ENCODE results near the gene PAK1.

PAK1 gene

GRCh38 chr11:77410076-77410827, 63.6 kb downstream of the PAK1 start:
- H3K4me1 ChIP-seq (ENCODE audit: control insufficient read depth in 1 of 2, insufficient read depth in 2 of 2, low read length in 2 of 2), result peaks cover 39 to 50% of the 10 kb centered on the region in 2 donors
- H3K4me3 ChIP-seq (ENCODE audit: low read depth in 1 of 2, low read length in 2 of 2), result peak overlapping the region in 1 of 2 donors; percentile 68
- H3K9me3 ChIP-seq (ENCODE audit: control insufficient read depth in 1 of 2, low read length in 2 of 2), result no peaks in the 10 kb centered on the region
- H3K27me3 ChIP-seq (ENCODE audit: control insufficient read depth in 1 of 2, insufficient read depth in 2 of 2, low read length in 2 of 2), result no peaks in the 10 kb centered on the region
- H3K9ac ChIP-seq (ENCODE audit: low read depth in 1 of 2, low read length in 2 of 2), result no peak overlapping the region
- H3K27ac ChIP-seq (ENCODE audit: low read depth, low read length), result no peak overlapping the region
- no peaks in the 10 kb centered on the region for H3K36me3 ChIP-seq (ENCODE audit: control insufficient read depth in 1 of 2, insufficient read depth in 2 of 2, low read length in 2 of 2)

- H3K4me1 ChIP-seq (ENCODE audit: control insufficient read depth in 1 of 2, insufficient read depth in 2 of 2, low read length in 2 of 2), result peaks cover 39 to 50% of the 10 kb centered on the region in 2 donors
- no peak overlapping the region for H3K27ac ChIP-seq (ENCODE audit: low read depth, low read length)
- H3K9ac ChIP-seq (ENCODE audit: low read depth in 1 of 2, low read length in 2 of 2), result no peak overlapping the region
- H3K9me3 ChIP-seq (ENCODE audit: control insufficient read depth in 1 of 2, low read length in 2 of 2), result no peaks in the 10 kb centered on the region
- no peaks in the 10 kb centered on the region for H3K36me3 ChIP-seq (ENCODE audit: control insufficient read depth in 1 of 2, insufficient read depth in 2 of 2, low read length in 2 of 2)
- no peaks in the 10 kb centered on the region for H3K27me3 ChIP-seq (ENCODE audit: control insufficient read depth in 1 of 2, insufficient read depth in 2 of 2, low read length in 2 of 2)
- H3K4me3 ChIP-seq (ENCODE audit: low read depth in 1 of 2, low read length in 2 of 2), result no peak overlapping the region
Measured at GRCh38 chr11:77409046-77409445, 64.8 kb downstream of the PAK1 start.

GRCh38 chr11:77407613-77408012, 66.3 kb downstream of the PAK1 start:
- Histone ChIP-seq H3K4me1 (ENCODE audit: control insufficient read depth in 1 of 2, insufficient read depth in 2 of 2, low read length in 2 of 2) (peaks cover 39 to 45% of the 10 kb centered on the region in 2 donors), H3K27ac (ENCODE audit: low read depth, low read length) (no peak overlapping the region), H3K27me3 (ENCODE audit: control insufficient read depth in 1 of 2, insufficient read depth in 2 of 2, low read length in 2 of 2) (no peaks in the 10 kb centered on the region), H3K9me3 (ENCODE audit: control insufficient read depth in 1 of 2, low read length in 2 of 2) (no peaks in the 10 kb centered on the region), H3K9ac (ENCODE audit: low read depth in 1 of 2, low read length in 2 of 2) (no peak overlapping the region), H3K36me3 (ENCODE audit: control insufficient read depth in 1 of 2, insufficient read depth in 2 of 2, low read length in 2 of 2) (no peaks in the 10 kb centered on the region), H3K4me3 (ENCODE audit: low read depth in 1 of 2, low read length in 2 of 2) (peak overlapping the region in 1 of 2 donors; percentile 17)

GRCh38 chr11:77406396-77406795, 67.5 kb downstream of the PAK1 start:
- no peak overlapping the region for H3K27ac ChIP-seq (ENCODE audit: low read depth, low read length)
- H3K9ac ChIP-seq (ENCODE audit: low read depth in 1 of 2, low read length in 2 of 2), result no peak overlapping the region
- H3K27me3 ChIP-seq (ENCODE audit: control insufficient read depth in 1 of 2, insufficient read depth in 2 of 2, low read length in 2 of 2), result no peaks in the 10 kb centered on the region
- H3K4me3 ChIP-seq (ENCODE audit: low read depth in 1 of 2, low read length in 2 of 2), result no peak overlapping the region
- no peaks in the 10 kb centered on the region for H3K9me3 ChIP-seq (ENCODE audit: control insufficient read depth in 1 of 2, low read length in 2 of 2)
- no peaks in the 10 kb centered on the region for H3K36me3 ChIP-seq (ENCODE audit: control insufficient read depth in 1 of 2, insufficient read depth in 2 of 2, low read length in 2 of 2)
- H3K4me1 ChIP-seq (ENCODE audit: control insufficient read depth in 1 of 2, insufficient read depth in 2 of 2, low read length in 2 of 2), result peaks cover 35 to 50% of the 10 kb centered on the region in 2 donors

GRCh38 chr11:77403211-77403610, 70.7 kb downstream of the PAK1 start:
- Histone ChIP-seq H3K4me3 (ENCODE audit: low read depth in 1 of 2, low read length in 2 of 2) (no peak overlapping the region), H3K4me1 (ENCODE audit: control insufficient read depth in 1 of 2, insufficient read depth in 2 of 2, low read length in 2 of 2) (peaks cover 21 to 39% of the 10 kb centered on the region in 2 donors), H3K9ac (ENCODE audit: low read depth in 1 of 2, low read length in 2 of 2) (no peak overlapping the region), H3K9me3 (ENCODE audit: control insufficient read depth in 1 of 2, low read length in 2 of 2) (no peaks in the 10 kb centered on the region), H3K27me3 (ENCODE audit: control insufficient read depth in 1 of 2, insufficient read depth in 2 of 2, low read length in 2 of 2) (no peaks in the 10 kb centered on the region), H3K27ac (ENCODE audit: low read depth, low read length) (no peak overlapping the region), H3K36me3 (ENCODE audit: control insufficient read depth in 1 of 2, insufficient read depth in 2 of 2, low read length in 2 of 2) (no peaks in the 10 kb centered on the region)

- Histone ChIP-seq H3K4me1 (ENCODE audit: control insufficient read depth in 1 of 2, insufficient read depth in 2 of 2, low read length in 2 of 2) (peaks cover 18 to 35% of the 10 kb centered on the region in 2 donors), H3K9ac (ENCODE audit: low read depth in 1 of 2, low read length in 2 of 2) (no peak overlapping the region), H3K27ac (ENCODE audit: low read depth, low read length) (no peak overlapping the region), H3K27me3 (ENCODE audit: control insufficient read depth in 1 of 2, insufficient read depth in 2 of 2, low read length in 2 of 2) (no peaks in the 10 kb centered on the region), H3K36me3 (ENCODE audit: control insufficient read depth in 1 of 2, insufficient read depth in 2 of 2, low read length in 2 of 2) (no peaks in the 10 kb centered on the region), H3K9me3 (ENCODE audit: control insufficient read depth in 1 of 2, low read length in 2 of 2) (no peaks in the 10 kb centered on the region), H3K4me3 (ENCODE audit: low read depth in 1 of 2, low read length in 2 of 2) (no peak overlapping the region)
Measured at GRCh38 chr11:77402218-77402556, 71.7 kb downstream of the PAK1 start.

- Histone ChIP-seq H3K9me3 (ENCODE audit: control insufficient read depth in 1 of 2, low read length in 2 of 2) (no peaks in the 10 kb centered on the region), H3K27me3 (ENCODE audit: control insufficient read depth in 1 of 2, insufficient read depth in 2 of 2, low read length in 2 of 2) (no peaks in the 10 kb centered on the region), H3K4me3 (ENCODE audit: low read depth in 1 of 2, low read length in 2 of 2) (no peak overlapping the region), H3K9ac (ENCODE audit: low read depth in 1 of 2, low read length in 2 of 2) (no peak overlapping the region), H3K27ac (ENCODE audit: low read depth, low read length) (no peak overlapping the region), H3K4me1 (ENCODE audit: control insufficient read depth in 1 of 2, insufficient read depth in 2 of 2, low read length in 2 of 2) (peaks cover 21 to 38% of the 10 kb centered on the region in 2 donors), H3K36me3 (ENCODE audit: control insufficient read depth in 1 of 2, insufficient read depth in 2 of 2, low read length in 2 of 2) (no peaks in the 10 kb centered on the region)
Measured at GRCh38 chr11:77401486-77402217, 72.2 kb downstream of the PAK1 start.

- Histone ChIP-seq H3K9me3 (ENCODE audit: control insufficient read depth in 1 of 2, low read length in 2 of 2) (no peaks in the 10 kb centered on the region), H3K27me3 (ENCODE audit: control insufficient read depth in 1 of 2, insufficient read depth in 2 of 2, low read length in 2 of 2) (no peaks in the 10 kb centered on the region), H3K4me1 (ENCODE audit: control insufficient read depth in 1 of 2, insufficient read depth in 2 of 2, low read length in 2 of 2) (peaks cover 29 to 39% of the 10 kb centered on the region in 2 donors), H3K4me3 (ENCODE audit: low read depth in 1 of 2, low read length in 2 of 2) (no peak overlapping the region), H3K36me3 (ENCODE audit: control insufficient read depth in 1 of 2, insufficient read depth in 2 of 2, low read length in 2 of 2) (no peaks in the 10 kb centered on the region), H3K9ac (ENCODE audit: low read depth in 1 of 2, low read length in 2 of 2) (no peak overlapping the region), H3K27ac (ENCODE audit: low read depth, low read length) (no peak overlapping the region)
Measured at GRCh38 chr11:77400775-77401449, 73.0 kb downstream of the PAK1 start.

GRCh38 chr11:77400271-77400670, 73.6 kb downstream of the PAK1 start:
- Histone ChIP-seq H3K27me3 (ENCODE audit: control insufficient read depth in 1 of 2, insufficient read depth in 2 of 2, low read length in 2 of 2) (no peaks in the 10 kb centered on the region), H3K36me3 (ENCODE audit: control insufficient read depth in 1 of 2, insufficient read depth in 2 of 2, low read length in 2 of 2) (no peaks in the 10 kb centered on the region), H3K9me3 (ENCODE audit: control insufficient read depth in 1 of 2, low read length in 2 of 2) (no peaks in the 10 kb centered on the region), H3K9ac (ENCODE audit: low read depth in 1 of 2, low read length in 2 of 2) (no peak overlapping the region), H3K27ac (ENCODE audit: low read depth, low read length) (no peak overlapping the region), H3K4me3 (ENCODE audit: low read depth in 1 of 2, low read length in 2 of 2) (no peak overlapping the region), H3K4me1 (ENCODE audit: control insufficient read depth in 1 of 2, insufficient read depth in 2 of 2, low read length in 2 of 2) (peaks cover 34 to 42% of the 10 kb centered on the region in 2 donors)

GRCh38 chr11:77397631-77398030, 76.3 kb downstream of the PAK1 start:
- H3K27ac ChIP-seq (ENCODE audit: low read depth, low read length), result no peak overlapping the region

More at GRCh38 chr11:77397631-77398030, 76.3 kb downstream of the PAK1 start:
- Histone ChIP-seq H3K27me3 (ENCODE audit: control insufficient read depth in 1 of 2, insufficient read depth in 2 of 2, low read length in 2 of 2) (no peaks in the 10 kb centered on the region), H3K4me3 (ENCODE audit: low read depth in 1 of 2, low read length in 2 of 2) (no peak overlapping the region), H3K9ac (ENCODE audit: low read depth in 1 of 2, low read length in 2 of 2) (no peak overlapping the region), H3K4me1 (ENCODE audit: control insufficient read depth in 1 of 2, insufficient read depth in 2 of 2, low read length in 2 of 2) (peaks cover 39 to 59% of the 10 kb centered on the region in 2 donors), H3K36me3 (ENCODE audit: control insufficient read depth in 1 of 2, insufficient read depth in 2 of 2, low read length in 2 of 2) (no peaks in the 10 kb centered on the region), H3K9me3 (ENCODE audit: control insufficient read depth in 1 of 2, low read length in 2 of 2) (no peaks in the 10 kb centered on the region)
